Stimulated activated CD8-positive, alpha-beta memory T cell treated with anti-CD3 and anti-CD28 coated beads, Interleukin-4, amount 100 ng/mL, for 48 hours (primary cell): ENCODE results near the gene BCL7B.

ENCODE experiments used
- DNase-seq: peaks from one replicate; pipeline ENCODE4 v3.0.0-alpha.2; 2020

The BCL7B gene

DNA sequence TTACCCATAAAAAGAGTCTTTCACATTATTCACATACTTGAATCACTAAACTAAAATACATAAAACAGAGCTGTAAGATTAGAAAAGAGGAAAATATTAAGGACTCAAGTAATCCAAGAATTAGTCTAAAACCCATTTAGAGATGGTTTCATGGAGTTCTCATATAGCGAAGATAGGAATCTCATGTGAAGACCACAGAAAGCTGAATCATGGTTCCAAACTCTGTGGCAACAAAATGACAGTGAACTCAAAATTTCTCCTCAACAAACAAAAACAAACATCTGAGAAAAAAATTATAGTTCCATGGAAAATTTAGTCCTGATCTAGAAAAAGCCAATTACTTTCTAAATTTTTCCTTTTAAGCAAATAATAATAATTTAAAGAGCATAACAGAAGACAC lies 70.0 kb downstream of the BCL7B start:
- no peak for DNase-seq
